Stomach smooth muscle (tissue), 2 donors: ENCODE results near the gene EXOC4.

ENCODE experiments used
- H3K27ac ChIP-seq: one replicate; pipeline ENCODE4 v1.7.0; 2013; ENCODE audit warnings: mild to moderate bottlenecking, low read length, inconsistent platforms
- H3K27me3 ChIP-seq, 2 donors: one replicate each; pipeline ENCODE4 v1.7.0; 2013; ENCODE audit warnings: low read length in 2 of 2; ENCODE audit not compliant: insufficient read depth in 2 of 2, control insufficient read depth in 1 of 2
- H3K36me3 ChIP-seq, 2 donors: one replicate each; pipeline ENCODE4 v1.7.0; 2013; ENCODE audit warnings: low read length in 2 of 2; ENCODE audit not compliant: control insufficient read depth in 2 of 2, insufficient read depth in 2 of 2
- H3K4me1 ChIP-seq: one replicate; pipeline ENCODE4 v1.7.0; 2013; ENCODE audit warnings: low read length; ENCODE audit not compliant: control insufficient read depth, insufficient read depth
- H3K4me3 ChIP-seq, 2 donors: one replicate each; pipeline ENCODE4 v1.7.0; 2013; ENCODE audit warnings: low read length in 2 of 2
- H3K9ac ChIP-seq, 2 donors: one replicate each; pipeline ENCODE4 v1.7.0; 2013; ENCODE audit warnings: low read length in 2 of 2, mild to moderate bottlenecking in 1 of 2
- H3K9me3 ChIP-seq, 2 donors: one replicate each; pipeline ENCODE4 v1.7.0; 2013; ENCODE audit warnings: low read length in 2 of 2; ENCODE audit not compliant: control insufficient read depth in 2 of 2
- donor health status: healthy.
- donor health status: Pancreatic carcinoma.

The EXOC4 gene

DNA sequence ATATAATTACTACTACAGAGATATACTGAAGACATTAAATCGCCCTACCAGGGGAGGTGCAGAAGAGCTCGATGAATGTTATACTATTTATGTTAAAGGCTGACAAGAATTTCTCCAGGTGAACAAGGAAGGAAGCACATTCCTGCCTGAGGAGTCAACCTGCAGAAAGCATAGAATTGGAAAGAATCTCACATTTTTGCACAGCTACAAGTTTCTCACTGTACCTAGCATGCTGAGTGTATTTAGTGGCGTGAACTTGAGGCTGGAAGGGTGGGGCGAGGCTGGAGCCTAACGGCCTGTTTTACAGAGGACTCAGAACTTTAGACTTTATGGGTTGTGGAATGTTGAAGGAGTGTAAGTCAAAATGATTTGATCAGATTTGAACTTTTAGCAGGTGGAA is 500.6 kb downstream of the EXOC4 start:
- H3K9ac ChIP-seq: no peak overlapping the region
- H3K4me1 ChIP-seq: no peaks in the 10 kb centered on the region
- H3K27me3 ChIP-seq: no peaks in the 10 kb centered on the region
- H3K4me3 ChIP-seq: no peak overlapping the region
- H3K9me3 ChIP-seq: no peaks in the 10 kb centered on the region
- H3K27ac ChIP-seq: no peak overlapping the region
- H3K36me3 ChIP-seq: no peaks in the 10 kb centered on the region

DNA sequence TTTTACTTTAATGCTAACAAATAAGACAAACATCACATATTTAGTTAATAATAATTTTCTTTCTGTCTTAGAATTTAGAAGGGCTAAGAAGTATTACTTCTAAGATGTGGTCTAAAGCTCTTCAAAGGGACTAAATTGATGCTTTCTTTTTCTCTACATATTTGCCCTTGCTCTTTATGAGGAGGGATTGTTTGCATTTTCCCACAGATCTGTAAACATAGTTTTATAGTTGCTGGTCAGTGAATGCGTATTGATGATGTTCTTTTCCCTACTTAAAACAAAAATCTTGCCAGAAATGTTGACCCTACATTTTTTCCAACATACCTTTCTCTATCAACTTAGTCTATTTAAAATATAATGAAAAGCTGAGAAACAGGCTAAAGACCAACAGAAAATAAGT is 501.8 kb downstream of the EXOC4 start:
- Histone ChIP-seq H3K27me3 (no peaks in the 10 kb centered on the region), H3K9me3 (no peaks in the 10 kb centered on the region), H3K4me1 (no peaks in the 10 kb centered on the region), H3K27ac (no peak overlapping the region), H3K36me3 (no peaks in the 10 kb centered on the region), H3K4me3 (no peak overlapping the region), H3K9ac (no peak overlapping the region)

DNA sequence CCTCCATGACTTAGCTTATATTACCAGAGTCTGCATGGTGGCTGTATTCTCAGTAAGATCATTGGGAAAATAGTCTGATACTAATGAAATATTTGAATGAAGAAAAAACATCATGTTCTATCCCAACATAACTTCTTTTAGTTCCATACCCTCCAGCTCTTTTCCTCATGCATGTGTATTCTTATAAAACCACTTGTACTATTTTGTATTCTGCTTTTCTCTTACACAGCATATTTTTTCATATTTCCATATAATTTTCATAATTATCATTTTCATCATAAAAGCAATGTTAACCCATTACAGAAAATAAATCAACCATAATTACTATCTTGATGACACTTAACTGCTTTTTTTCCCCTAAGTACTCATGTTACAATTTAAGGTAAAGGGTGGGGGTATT is 503.0 kb downstream of the EXOC4 start:
- H3K36me3 ChIP-seq: no peaks in the 10 kb centered on the region
- no peak overlapping the region for H3K27ac ChIP-seq
- H3K9ac ChIP-seq: no peak overlapping the region
- H3K4me3 ChIP-seq: no peak overlapping the region
- H3K9me3 ChIP-seq: no peaks in the 10 kb centered on the region
- no peaks in the 10 kb centered on the region for H3K4me1 ChIP-seq
- no peaks in the 10 kb centered on the region for H3K27me3 ChIP-seq

DNA sequence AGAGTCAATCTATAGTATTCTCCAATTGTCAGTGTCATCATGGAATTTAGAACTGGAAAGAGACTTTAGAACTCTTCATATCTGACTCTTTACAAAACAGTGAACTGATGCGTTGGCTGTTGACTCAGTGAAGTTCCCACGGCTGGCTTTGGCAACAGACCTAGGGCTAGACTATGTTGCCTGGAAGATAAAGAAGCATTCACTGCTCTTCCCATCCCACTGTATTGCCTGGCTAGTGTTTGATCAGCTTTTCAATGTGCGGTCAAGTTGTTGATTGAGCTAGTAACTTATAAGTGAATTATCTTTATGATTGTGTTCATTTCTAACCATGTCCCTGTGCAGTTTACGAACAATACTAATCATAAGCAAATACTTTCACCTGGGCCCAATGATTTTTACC is 508.6 kb downstream of the EXOC4 start:
- H3K27me3 ChIP-seq: no peaks in the 10 kb centered on the region
- no peak overlapping the region for H3K4me3 ChIP-seq
- H3K36me3 ChIP-seq: no peaks in the 10 kb centered on the region
- no peaks in the 10 kb centered on the region for H3K4me1 ChIP-seq
- H3K9ac ChIP-seq: no peak overlapping the region
- H3K27ac ChIP-seq: no peak overlapping the region
- no peaks in the 10 kb centered on the region for H3K9me3 ChIP-seq

DNA sequence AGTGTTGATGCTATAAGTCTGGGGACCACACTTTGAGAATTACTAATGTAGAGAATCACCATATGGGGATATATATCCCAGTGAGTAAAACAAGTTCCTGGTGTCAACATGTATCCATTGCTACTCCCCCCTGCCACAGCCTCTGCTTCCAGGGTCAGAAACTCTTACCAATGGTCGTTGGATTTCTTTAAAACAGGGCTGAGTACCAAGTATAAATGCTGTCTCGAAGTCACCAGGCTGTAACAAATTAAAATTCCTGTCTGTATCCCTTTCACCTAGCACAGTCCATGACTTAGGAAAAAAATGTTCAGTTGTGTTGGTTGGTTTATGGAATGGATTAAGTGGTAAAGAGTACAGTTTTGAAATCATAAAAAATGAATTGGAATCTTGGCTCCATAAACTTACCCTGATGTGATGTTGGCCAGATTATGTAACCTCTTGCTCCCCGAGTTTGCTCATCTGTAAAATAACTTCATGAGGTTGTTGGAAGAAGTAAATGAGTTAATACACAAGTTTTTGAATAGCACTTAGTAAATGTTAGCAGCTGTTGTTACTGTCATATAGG is 510.3 kb downstream of the EXOC4 start:
- Histone ChIP-seq H3K36me3 (no peaks in the 10 kb centered on the region), H3K9me3 (no peaks in the 10 kb centered on the region), H3K27ac (no peak overlapping the region), H3K4me1 (no peaks in the 10 kb centered on the region), H3K4me3 (no peak overlapping the region), H3K27me3 (no peaks in the 10 kb centered on the region), H3K9ac (no peak overlapping the region)

DNA sequence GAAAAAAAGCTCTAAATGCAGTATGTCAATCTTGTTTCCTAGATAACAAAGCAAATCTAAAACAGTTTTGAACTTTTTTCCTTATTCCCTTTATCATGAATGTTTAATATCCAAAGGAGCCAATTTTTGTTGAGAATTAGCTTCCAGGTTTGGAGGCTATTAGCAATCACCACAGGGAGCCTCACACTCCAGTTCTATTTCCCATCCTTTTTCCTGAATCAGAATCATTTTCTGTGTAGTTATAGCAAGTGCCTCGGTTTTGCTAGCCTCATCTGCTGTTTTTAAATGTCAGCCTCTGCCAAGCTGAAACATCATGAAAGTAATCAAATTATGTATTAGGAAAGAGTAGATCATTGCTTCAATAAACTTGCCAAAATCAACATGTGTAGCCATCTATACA is 516.8 kb downstream of the EXOC4 start:
- H3K27me3 ChIP-seq: no peaks in the 10 kb centered on the region
- no peaks in the 10 kb centered on the region for H3K9me3 ChIP-seq
- H3K27ac ChIP-seq: no peak overlapping the region
- H3K9ac ChIP-seq: no peak overlapping the region
- H3K4me1 ChIP-seq: no peaks in the 10 kb centered on the region
- no peaks in the 10 kb centered on the region for H3K36me3 ChIP-seq
- H3K4me3 ChIP-seq: no peak overlapping the region

DNA sequence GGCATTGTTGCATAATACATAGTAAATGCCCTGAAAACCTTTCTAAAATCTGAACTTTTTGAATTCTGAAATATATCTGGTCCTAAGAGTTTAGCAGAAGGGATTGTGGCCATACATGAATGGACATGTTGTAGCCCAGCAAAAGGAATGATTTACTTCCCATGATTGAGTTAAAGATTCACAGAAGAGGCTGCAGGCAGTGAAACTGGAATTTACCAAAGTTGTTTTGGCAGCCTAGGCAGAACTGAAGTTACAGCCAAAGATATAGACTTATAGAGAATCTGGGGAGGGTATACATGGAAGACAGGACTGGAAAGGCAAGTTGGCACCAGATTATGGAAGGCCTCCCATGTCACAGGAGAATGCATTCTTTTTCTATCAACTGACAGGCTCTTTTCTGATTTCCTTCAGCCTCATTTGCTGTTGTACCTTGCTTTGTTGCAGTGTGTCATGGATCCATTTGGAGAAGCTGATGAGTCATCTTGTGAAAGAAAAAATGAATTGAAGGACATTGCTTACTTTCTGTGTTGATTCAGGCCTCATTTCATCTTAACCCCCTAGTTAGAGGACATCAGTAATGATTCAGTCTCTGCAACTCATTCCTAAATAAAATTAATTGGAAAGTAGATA is 518.1 kb downstream of the EXOC4 start:
- Histone ChIP-seq H3K36me3 (no peaks in the 10 kb centered on the region), H3K27me3 (no peaks in the 10 kb centered on the region), H3K4me3 (no peak overlapping the region), H3K27ac (no peak overlapping the region), H3K4me1 (no peaks in the 10 kb centered on the region), H3K9me3 (no peaks in the 10 kb centered on the region), H3K9ac (no peak overlapping the region)

DNA sequence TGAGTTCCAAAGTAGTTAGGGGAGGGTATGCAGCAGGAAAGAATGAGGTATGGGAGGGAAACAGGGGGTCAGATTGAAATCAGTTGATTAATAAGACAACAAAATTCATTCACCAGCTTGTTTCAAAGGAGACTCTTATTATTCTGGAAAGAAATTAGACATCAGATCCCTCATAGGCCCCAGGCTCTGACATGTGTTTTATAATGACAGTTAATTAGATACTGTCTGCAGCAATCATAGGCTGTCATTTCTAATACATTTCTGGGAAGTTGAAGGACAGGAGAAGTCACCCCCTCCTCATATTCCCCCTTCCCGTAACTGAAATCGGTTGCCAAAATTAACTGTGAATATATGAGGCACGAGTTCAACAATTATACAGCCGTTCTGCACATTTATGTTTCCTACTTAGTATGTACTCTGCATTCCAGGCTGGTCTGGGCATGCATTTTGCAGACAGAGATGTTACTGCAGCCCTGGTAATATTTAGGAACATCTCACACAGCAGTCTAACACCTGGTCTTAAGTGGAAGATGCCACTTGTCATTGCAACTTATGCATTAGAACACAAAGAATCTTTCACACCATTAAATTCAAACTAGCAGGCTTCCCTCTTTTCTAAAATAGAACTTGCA is 519.0 kb downstream of the EXOC4 start:
- H3K4me1 ChIP-seq: no peaks in the 10 kb centered on the region
- no peaks in the 10 kb centered on the region for H3K27me3 ChIP-seq
- no peak overlapping the region for H3K27ac ChIP-seq
- H3K4me3 ChIP-seq: no peak overlapping the region
- H3K36me3 ChIP-seq: no peaks in the 10 kb centered on the region
- no peak overlapping the region for H3K9ac ChIP-seq
- H3K9me3 ChIP-seq: no peaks in the 10 kb centered on the region

DNA sequence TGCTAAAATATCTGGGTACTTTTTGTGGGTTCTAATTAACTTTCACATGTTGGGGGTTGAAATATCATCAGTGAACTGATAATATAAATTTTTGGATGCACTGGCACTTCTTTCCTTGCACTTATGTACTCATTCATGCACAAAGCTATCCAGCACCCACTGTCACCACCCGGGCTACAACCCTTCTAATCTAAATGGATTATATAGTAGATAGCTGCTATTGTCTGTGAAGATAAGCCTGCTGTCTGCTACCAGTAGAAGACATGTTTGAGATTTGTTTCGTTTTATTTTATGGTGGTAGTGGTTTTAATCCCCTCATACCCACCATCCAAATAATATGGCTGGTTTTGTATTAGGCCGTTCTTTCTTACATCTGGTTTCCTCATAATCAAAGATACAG is 520.7 kb downstream of the EXOC4 start:
- Histone ChIP-seq H3K9ac (no peak overlapping the region), H3K4me3 (no peak overlapping the region), H3K4me1 (no peaks in the 10 kb centered on the region), H3K9me3 (no peaks in the 10 kb centered on the region), H3K27me3 (no peaks in the 10 kb centered on the region), H3K36me3 (no peaks in the 10 kb centered on the region), H3K27ac (no peak overlapping the region)

DNA sequence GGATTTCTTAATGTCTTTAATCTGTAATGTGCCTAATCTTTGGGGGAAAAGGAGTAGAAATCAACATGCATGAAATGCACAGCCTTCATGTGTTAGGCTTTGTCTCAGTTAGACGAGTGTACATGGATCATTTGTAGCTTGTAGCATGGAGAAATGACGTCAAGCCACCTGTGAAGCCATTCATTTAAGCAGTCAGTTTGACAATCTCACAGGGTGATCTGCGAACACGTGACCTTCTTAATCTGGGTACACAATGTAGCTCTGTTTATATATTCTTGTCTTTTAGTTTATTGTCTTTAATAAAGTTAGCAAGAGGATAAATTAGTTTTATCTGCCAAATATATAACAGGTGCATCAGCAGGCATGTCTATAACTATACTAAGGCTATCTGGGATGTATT is 522.3 kb downstream of the EXOC4 start:
- H3K36me3 ChIP-seq: no peaks in the 10 kb centered on the region
- H3K9ac ChIP-seq: no peak overlapping the region
- H3K4me3 ChIP-seq: no peak overlapping the region
- no peaks in the 10 kb centered on the region for H3K27me3 ChIP-seq
- H3K27ac ChIP-seq: no peak overlapping the region
- H3K9me3 ChIP-seq: no peaks in the 10 kb centered on the region
- no peaks in the 10 kb centered on the region for H3K4me1 ChIP-seq

DNA sequence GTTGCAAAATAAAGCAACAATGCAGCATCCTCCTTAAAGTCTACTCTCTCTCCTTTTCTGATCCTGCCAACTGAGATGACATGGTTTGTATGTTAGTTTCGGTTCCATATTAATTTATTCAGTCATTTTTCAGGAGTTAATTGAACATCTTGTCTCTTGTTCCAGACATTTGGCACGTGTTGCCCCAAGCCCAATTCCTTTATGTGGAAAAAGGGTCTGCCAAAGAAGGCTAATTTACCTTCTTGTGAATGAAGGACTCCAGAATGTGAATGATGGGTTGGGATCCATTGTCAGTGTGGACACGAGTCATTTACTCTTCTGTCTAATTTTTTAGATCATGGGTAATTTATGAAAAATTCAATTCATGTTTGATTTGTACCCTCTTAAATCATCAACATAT is 523.4 kb downstream of the EXOC4 start:
- Histone ChIP-seq H3K4me1 (no peaks in the 10 kb centered on the region), H3K9me3 (no peaks in the 10 kb centered on the region), H3K4me3 (no peak overlapping the region), H3K36me3 (no peaks in the 10 kb centered on the region), H3K27me3 (no peaks in the 10 kb centered on the region), H3K9ac (no peak overlapping the region), H3K27ac (no peak overlapping the region)
